ENCODE measurements around the gene ALDOB. TPM values are rescaled to one million over a fixed set of nuclear protein-coding genes. Genes with fewer than 3 reads are reported as not detected.

ALDOB gene
- total and polyA plus RNA-seq, 5 donors from 2014 or later, result not detected

DNA sequence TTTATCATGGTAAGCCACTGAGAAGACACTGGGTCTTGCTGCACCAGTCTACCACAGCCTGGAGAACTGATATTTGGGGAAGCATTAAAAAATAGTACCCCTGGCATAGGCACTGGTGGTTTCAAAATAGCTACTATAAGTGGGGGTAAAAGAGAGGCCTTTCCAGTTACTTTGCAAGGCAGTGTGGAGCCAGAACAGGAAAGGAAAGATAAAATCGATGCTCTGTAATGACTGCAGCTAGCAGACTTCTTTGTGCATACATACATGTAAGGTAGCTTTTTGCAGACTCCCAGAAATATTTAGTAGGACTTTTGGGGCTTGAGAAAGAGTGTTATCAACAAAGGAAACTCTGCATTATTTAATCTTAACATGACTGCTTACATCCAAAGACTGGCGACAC, 31.3 kb upstream of the ALDOB start:
- Mint-ChIP-seq H3K4me3 (no peak overlapping the region), H3K27me3 (peaks cover 47% of the 10 kb centered on the region), H3K9me3 (no peaks in the 10 kb centered on the region), H3K27ac (no peak overlapping the region), H3K4me1 (no peaks in the 10 kb centered on the region), H3K36me3 (no peaks in the 10 kb centered on the region)
- DNase-seq (no peak), ATAC-seq (ENCODE audit: low read depth in 2 of 2) (no peak)
- H3K27ac ChIP-seq (ENCODE audit: insufficient read depth, low read length, poor library complexity, severe bottlenecking), result no peak overlapping the region
- H3K27me3 ChIP-seq (ENCODE audit: control insufficient read depth, insufficient read depth, low read length), result peaks cover 15% of the 10 kb centered on the region
- H3K9me3 ChIP-seq (ENCODE audit: control insufficient read depth in 2 of 2, low read length in 2 of 2), result no peaks in the 10 kb centered on the region
- no peaks in the 10 kb centered on the region for H3K4me1 ChIP-seq (ENCODE audit: control insufficient read depth, insufficient read depth, low read length, poor library complexity, severe bottlenecking)
- H3K36me3 ChIP-seq (ENCODE audit: control insufficient read depth, insufficient read depth, low read length), result no peaks in the 10 kb centered on the region
- no peak overlapping the region for H3K4me3 ChIP-seq (ENCODE audit: low read depth, low read length)

- Histone ChIP-seq H3K36me3 (ENCODE audit: control insufficient read depth, insufficient read depth, low read length) (no peaks in the 10 kb centered on the region), H3K4me1 (ENCODE audit: control insufficient read depth, insufficient read depth, low read length, poor library complexity, severe bottlenecking) (no peaks in the 10 kb centered on the region), H3K9me3 (ENCODE audit: control insufficient read depth in 2 of 2, low read length in 2 of 2) (no peaks in the 10 kb centered on the region), H3K4me3 (ENCODE audit: low read depth, low read length) (no peak overlapping the region), H3K27me3 (ENCODE audit: control insufficient read depth, insufficient read depth, low read length) (peaks cover 15% of the 10 kb centered on the region), H3K27ac (ENCODE audit: insufficient read depth, low read length, poor library complexity, severe bottlenecking) (no peak overlapping the region)
- no peaks in the 10 kb centered on the region for H3K4me1 Mint-ChIP-seq
- DNase-seq (peak in 1 of 3 donors; percentile 18), ATAC-seq (ENCODE audit: low read depth in 2 of 2) (no peak)
- no peaks in the 10 kb centered on the region for H3K36me3 Mint-ChIP-seq
- no peak overlapping the region for H3K27ac Mint-ChIP-seq
- H3K27me3 Mint-ChIP-seq, result peaks cover 52% of the 10 kb centered on the region
- no peak overlapping the region for H3K4me3 Mint-ChIP-seq
- H3K9me3 Mint-ChIP-seq, result no peaks in the 10 kb centered on the region
These were observed 29.8 kb upstream of the ALDOB start for GRCh38 chr9:101465326-101465915.

GRCh38 chr9:101463397-101463796, 27.8 kb upstream of the ALDOB start:
- H3K4me3 Mint-ChIP-seq, result no peak overlapping the region
- H3K9me3 ChIP-seq (ENCODE audit: control insufficient read depth in 2 of 2, low read length in 2 of 2), result no peaks in the 10 kb centered on the region
- no peaks in the 10 kb centered on the region for H3K4me1 Mint-ChIP-seq
- H3K36me3 ChIP-seq (ENCODE audit: control insufficient read depth, insufficient read depth, low read length), result no peaks in the 10 kb centered on the region
- H3K27ac ChIP-seq (ENCODE audit: insufficient read depth, low read length, poor library complexity, severe bottlenecking), result no peak overlapping the region
- no peaks in the 10 kb centered on the region for H3K4me1 ChIP-seq (ENCODE audit: control insufficient read depth, insufficient read depth, low read length, poor library complexity, severe bottlenecking)
- peaks cover 54% of the 10 kb centered on the region for H3K27me3 Mint-ChIP-seq
- no peak overlapping the region for H3K27ac Mint-ChIP-seq
- no peak overlapping the region for H3K4me3 ChIP-seq (ENCODE audit: low read depth, low read length)
- no peaks in the 10 kb centered on the region for H3K36me3 Mint-ChIP-seq
- H3K9me3 Mint-ChIP-seq, result no peaks in the 10 kb centered on the region
- ATAC-seq (ENCODE audit: low read depth in 2 of 2) (no peak), DNase-seq (no peak)
- H3K27me3 ChIP-seq (ENCODE audit: control insufficient read depth, insufficient read depth, low read length), result peaks cover 9% of the 10 kb centered on the region

DNA sequence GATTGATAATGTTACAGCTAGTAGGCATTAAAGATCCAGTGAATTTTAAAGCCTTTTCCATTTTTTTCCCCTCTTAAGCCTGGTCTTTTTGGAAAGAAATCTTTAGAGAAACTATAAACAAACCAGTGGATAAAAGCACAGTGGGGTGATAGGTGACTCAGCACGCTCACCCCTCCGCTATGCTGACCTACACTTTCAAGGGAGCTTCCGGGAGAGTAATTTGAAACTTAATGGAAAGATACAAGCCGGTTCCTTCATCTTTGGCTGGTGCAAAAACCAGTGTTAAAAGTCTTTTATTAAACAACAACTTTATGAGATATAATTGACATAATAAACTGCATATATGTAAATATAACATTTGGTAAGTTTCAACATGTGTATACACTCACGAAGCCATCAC, 27.0 kb upstream of the ALDOB start:
- H3K9me3 ChIP-seq (ENCODE audit: control insufficient read depth in 2 of 2, low read length in 2 of 2), result no peaks in the 10 kb centered on the region
- Mint-ChIP-seq H3K27me3 (peaks cover 48% of the 10 kb centered on the region), H3K4me3 (no peak overlapping the region), H3K9me3 (no peaks in the 10 kb centered on the region), H3K27ac (no peak overlapping the region), H3K36me3 (no peaks in the 10 kb centered on the region), H3K4me1 (no peaks in the 10 kb centered on the region)
- no peak overlapping the region for H3K27ac ChIP-seq (ENCODE audit: insufficient read depth, low read length, poor library complexity, severe bottlenecking)
- DNase-seq, result no peak
- H3K4me3 ChIP-seq (ENCODE audit: low read depth, low read length), result no peak overlapping the region
- no peaks in the 10 kb centered on the region for H3K4me1 ChIP-seq (ENCODE audit: control insufficient read depth, insufficient read depth, low read length, poor library complexity, severe bottlenecking)
- no peaks in the 10 kb centered on the region for H3K36me3 ChIP-seq (ENCODE audit: control insufficient read depth, insufficient read depth, low read length)
- peaks cover 9% of the 10 kb centered on the region for H3K27me3 ChIP-seq (ENCODE audit: control insufficient read depth, insufficient read depth, low read length)
- ATAC-seq (ENCODE audit: low read depth in 2 of 2), result no peak

DNA sequence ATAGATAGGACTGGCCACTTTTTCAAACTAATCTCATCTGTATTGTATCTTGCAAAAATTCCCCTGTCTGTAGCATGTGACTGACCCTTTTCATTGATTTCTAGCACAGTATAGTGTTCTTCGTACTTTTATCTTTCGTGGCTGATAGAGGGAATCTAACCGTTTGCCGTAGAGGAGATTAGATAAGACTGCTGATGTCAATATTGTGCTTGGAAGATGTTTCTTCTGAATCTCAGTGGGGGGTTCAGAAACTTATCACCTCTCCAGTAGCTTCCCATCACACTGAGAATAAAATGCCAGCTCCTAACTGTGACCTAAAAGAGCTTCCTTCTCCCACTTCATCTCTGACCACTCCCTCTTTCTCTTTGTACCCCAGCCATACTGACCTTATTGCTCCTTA, 25.4 kb upstream of the ALDOB start:
- no peak overlapping the region for H3K4me3 Mint-ChIP-seq
- H3K27me3 Mint-ChIP-seq, result peaks cover 39% of the 10 kb centered on the region
- no peaks in the 10 kb centered on the region for H3K4me1 Mint-ChIP-seq
- Histone ChIP-seq H3K27ac (ENCODE audit: insufficient read depth, low read length, poor library complexity, severe bottlenecking) (no peak overlapping the region), H3K9me3 (ENCODE audit: control insufficient read depth in 2 of 2, low read length in 2 of 2) (no peaks in the 10 kb centered on the region), H3K4me1 (ENCODE audit: control insufficient read depth, insufficient read depth, low read length, poor library complexity, severe bottlenecking) (no peaks in the 10 kb centered on the region), H3K27me3 (ENCODE audit: control insufficient read depth, insufficient read depth, low read length) (peaks cover 5% of the 10 kb centered on the region), H3K4me3 (ENCODE audit: low read depth, low read length) (no peak overlapping the region), H3K36me3 (ENCODE audit: control insufficient read depth, insufficient read depth, low read length) (no peaks in the 10 kb centered on the region)
- H3K36me3 Mint-ChIP-seq, result no peaks in the 10 kb centered on the region
- no peak for ATAC-seq (ENCODE audit: low read depth in 2 of 2)
- H3K27ac Mint-ChIP-seq, result no peak overlapping the region
- no peak for DNase-seq
- H3K9me3 Mint-ChIP-seq, result no peaks in the 10 kb centered on the region

DNA sequence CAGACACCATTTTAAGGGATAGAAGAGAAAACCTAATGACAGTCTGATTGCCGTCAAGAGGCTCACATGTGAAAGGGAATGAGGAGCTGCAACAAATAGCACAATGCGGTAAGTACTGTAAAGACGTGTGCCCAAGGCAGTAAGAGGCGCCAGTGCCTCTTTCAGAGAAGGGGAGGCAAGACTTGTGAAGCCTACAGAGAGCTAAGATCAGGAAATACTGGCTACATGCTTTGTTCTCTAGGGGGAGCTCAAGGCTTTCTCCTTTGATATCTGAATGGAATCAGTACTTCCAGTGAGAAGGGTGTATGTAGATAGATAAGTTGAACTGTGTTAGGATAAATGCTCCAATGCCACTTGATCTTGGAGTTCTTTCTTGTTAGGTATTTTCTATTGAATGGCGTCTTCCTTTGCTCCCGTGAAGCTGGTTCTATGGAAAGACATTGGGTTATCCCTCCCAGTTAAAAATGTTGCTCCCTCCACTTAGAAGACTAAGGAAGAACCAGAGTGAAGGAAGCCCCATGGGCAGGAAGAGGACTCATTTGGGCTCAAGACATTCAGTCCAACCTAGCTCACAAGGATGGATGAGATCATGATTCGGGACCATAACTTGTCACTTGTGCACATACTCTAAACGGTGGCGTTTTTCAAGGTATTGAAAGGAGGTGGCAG, 23.5 kb upstream of the ALDOB start:
- H3K9me3 Mint-ChIP-seq, result no peaks in the 10 kb centered on the region
- no peak overlapping the region for H3K27ac Mint-ChIP-seq
- Histone ChIP-seq H3K4me1 (ENCODE audit: control insufficient read depth, insufficient read depth, low read length, poor library complexity, severe bottlenecking) (no peaks in the 10 kb centered on the region), H3K27me3 (ENCODE audit: control insufficient read depth, insufficient read depth, low read length) (peaks cover 5% of the 10 kb centered on the region), H3K4me3 (ENCODE audit: low read depth, low read length) (no peak overlapping the region), H3K27ac (ENCODE audit: insufficient read depth, low read length, poor library complexity, severe bottlenecking) (no peak overlapping the region), H3K36me3 (ENCODE audit: control insufficient read depth, insufficient read depth, low read length) (no peaks in the 10 kb centered on the region), H3K9me3 (ENCODE audit: control insufficient read depth in 2 of 2, low read length in 2 of 2) (no peaks in the 10 kb centered on the region)
- peaks cover 35% of the 10 kb centered on the region for H3K27me3 Mint-ChIP-seq
- no peaks in the 10 kb centered on the region for H3K36me3 Mint-ChIP-seq
- no peaks in the 10 kb centered on the region for H3K4me1 Mint-ChIP-seq
- no peak overlapping the region for H3K4me3 Mint-ChIP-seq
- DNase-seq, result peak in 2 of 3 donors; percentile 20 to 63
- peak; percentile 59 to 78 for ATAC-seq (ENCODE audit: low read depth in 2 of 2)

- Mint-ChIP-seq H3K27me3 (peaks cover 20% of the 10 kb centered on the region), H3K4me1 (no peaks in the 10 kb centered on the region), H3K9me3 (peaks cover 0 to 11% (median 0%) of the 10 kb centered on the region in 7 donors), H3K27ac (no peak overlapping the region), H3K4me3 (no peak overlapping the region), H3K36me3 (no peaks in the 10 kb centered on the region)
- Histone ChIP-seq H3K27me3 (ENCODE audit: control insufficient read depth, insufficient read depth, low read length) (peaks cover 2% of the 10 kb centered on the region), H3K4me3 (ENCODE audit: low read depth, low read length) (no peak overlapping the region), H3K36me3 (ENCODE audit: control insufficient read depth, insufficient read depth, low read length) (no peaks in the 10 kb centered on the region), H3K27ac (ENCODE audit: insufficient read depth, low read length, poor library complexity, severe bottlenecking) (no peak overlapping the region), H3K9me3 (ENCODE audit: control insufficient read depth in 2 of 2, low read length in 2 of 2) (peaks cover 0 to 2% of the 10 kb centered on the region in 2 experiments), H3K4me1 (ENCODE audit: control insufficient read depth, insufficient read depth, low read length, poor library complexity, severe bottlenecking) (no peaks in the 10 kb centered on the region)
- DNase-seq, result no peak
- no peak for ATAC-seq (ENCODE audit: low read depth in 2 of 2)
These were observed 21.4 kb upstream of the ALDOB start for GRCh38 chr9:101457003-101457402.

DNA sequence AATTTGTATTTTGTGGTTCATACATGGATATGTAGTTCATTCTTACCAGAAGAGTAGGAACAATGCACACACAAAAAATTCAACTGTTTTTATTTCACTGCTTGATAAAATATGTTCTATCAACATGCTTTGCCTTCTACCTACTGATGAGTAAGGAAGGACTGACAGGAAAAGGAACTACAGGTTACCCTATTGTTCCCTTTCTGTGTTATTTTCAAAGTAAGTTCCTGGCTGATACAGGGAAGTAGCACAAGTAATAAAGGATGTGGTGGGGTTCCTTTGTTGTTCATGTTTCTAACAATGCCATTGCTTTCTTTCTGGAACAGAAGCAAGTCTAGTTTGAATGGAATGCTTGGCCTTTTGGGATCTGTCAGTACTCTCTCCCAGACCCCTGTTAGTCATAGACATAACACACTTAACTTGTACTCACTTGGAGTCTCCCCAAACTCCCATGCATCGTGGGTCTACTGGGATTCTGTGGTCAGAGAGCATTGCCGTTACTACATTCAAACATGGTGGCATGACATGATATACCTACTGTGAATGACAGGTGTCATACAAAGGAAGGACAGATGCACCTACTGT, 20.2 kb upstream of the ALDOB start:
- Mint-ChIP-seq H3K27me3 (peaks cover 25% of the 10 kb centered on the region), H3K4me1 (no peaks in the 10 kb centered on the region), H3K27ac (no peak overlapping the region), H3K9me3 (peaks cover 0 to 16% (median 0%) of the 10 kb centered on the region in 7 donors), H3K4me3 (no peak overlapping the region), H3K36me3 (no peaks in the 10 kb centered on the region)
- DNase-seq, result no peak
- Histone ChIP-seq H3K4me3 (ENCODE audit: low read depth, low read length) (no peak overlapping the region), H3K9me3 (ENCODE audit: control insufficient read depth in 2 of 2, low read length in 2 of 2) (peaks cover 0 to 2% of the 10 kb centered on the region in 2 experiments), H3K27me3 (ENCODE audit: control insufficient read depth, insufficient read depth, low read length) (peaks cover 2% of the 10 kb centered on the region), H3K36me3 (ENCODE audit: control insufficient read depth, insufficient read depth, low read length) (no peaks in the 10 kb centered on the region), H3K27ac (ENCODE audit: insufficient read depth, low read length, poor library complexity, severe bottlenecking) (no peak overlapping the region), H3K4me1 (ENCODE audit: control insufficient read depth, insufficient read depth, low read length, poor library complexity, severe bottlenecking) (no peaks in the 10 kb centered on the region)
- ATAC-seq (ENCODE audit: low read depth in 2 of 2), result no peak

All from CD4-positive, CD25-positive, alpha-beta regulatory T cell (primary cell).